Activated CD8-positive, alpha-beta T cell treated with anti-CD3 and anti-CD28 coated beads for 36 hours (primary cell): ENCODE data around the gene COL9A1. TPM values are rescaled to one million over a fixed set of nuclear protein-coding genes. Genes with fewer than 3 reads are reported as not detected.
"Not testable (repeated sequence)": the region's sequence is repeated elsewhere in the genome, so short reads cannot be mapped to it uniquely, and the experiment has no call there.

Source experiments
- ATAC-seq: fragments of 200-7000 bp; cut with Tn5 transposase; one replicate; pipeline ENCODE4 v1.10.0; 2021; ENCODE audit warnings: mild to moderate bottlenecking, moderate library complexity
- CTCF ChIA-PET: fragments of 350-600 bp; sonication (Branson Sonifier 250); formaldehyde crosslinking; loops from one replicate; lab custom pipeline; 2021; ENCODE audit warnings: antibody characterized with exemption; lab: Charles Lee
- POLR2A ChIA-PET: fragments of 350-600 bp; sonication (Branson Sonifier 250); formaldehyde crosslinking; loops from one replicate; lab custom pipeline; 2021; ENCODE audit warnings: antibody characterized with exemption; lab: Charles Lee
- DNase-seq: peaks from one replicate; pipeline ENCODE4 v3.0.0-alpha.2; 2020
- H3K27ac Mint-ChIP-seq: one replicate; pipeline ENCODE4 v1.8.0; 2021; ENCODE audit warnings: mild to moderate bottlenecking, mixed read lengths
- H3K27me3 Mint-ChIP-seq: one replicate; pipeline ENCODE4 v1.8.0; 2021; ENCODE audit warnings: mixed read lengths
- H3K36me3 Mint-ChIP-seq: one replicate; pipeline ENCODE4 v1.8.0; 2021; ENCODE audit warnings: low read depth, mixed read lengths
- H3K4me1 Mint-ChIP-seq: one replicate; pipeline ENCODE4 v1.8.0; 2021; ENCODE audit warnings: low read depth, mixed read lengths
- H3K4me3 Mint-ChIP-seq: one replicate; pipeline ENCODE4 v1.8.0; 2021; ENCODE audit warnings: mild to moderate bottlenecking, moderate library complexity, mixed read lengths
- H3K9me3 Mint-ChIP-seq: one replicate; pipeline ENCODE4 v1.8.0; 2021; ENCODE audit warnings: mixed read lengths
- intact Hi-C: fragments of 100-400 bp; cut with micrococcal nuclease; formaldehyde crosslinking; loops from one replicate; pipeline ENCODE4 v1.10.0; 2022
- total RNA-seq, 2 experiments: library from RNA; stranded (reverse); gene quantifications; one replicate each; pipeline ENCODE4 v1.2.3, GENCODE V29; 2021
- TF ChIP-seq, protein P1 (sequence below): fragments of 200-600 bp; IDR thresholded peaks from one replicate; pipeline ENCODE4 v1.8.0; 2022; ENCODE audit warnings: antibody characterized with exemption, mild to moderate bottlenecking

The COL9A1 gene
- total RNA-seq, 2 experiments from 2014 or later: not detected

DNA sequence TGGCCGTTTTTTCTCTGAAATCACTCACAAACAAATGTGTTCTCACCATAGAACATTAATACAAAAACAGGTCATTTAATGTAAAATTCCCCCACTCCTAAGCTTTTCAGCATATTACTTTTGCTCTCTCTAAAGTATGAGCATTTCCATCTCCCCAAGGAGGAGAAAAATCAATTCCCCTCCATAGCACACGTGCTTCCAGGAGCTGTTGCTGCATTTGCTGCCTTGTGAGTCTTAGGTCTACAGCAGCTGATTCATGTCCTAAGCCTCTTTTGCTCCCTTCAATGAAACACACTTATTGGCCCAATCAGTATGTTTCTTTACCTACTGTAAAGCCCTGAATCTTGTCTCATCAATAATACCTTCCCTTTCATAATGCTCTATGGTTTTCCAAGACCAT lies 6.4 kb upstream of the COL9A1 start:
- no peak for DNase-seq
- ChIA-PET POLR2A (no interaction called here), CTCF (interaction anchor here (0.8 to 13.3 kb wide), 20 partner anchors 13 to 703 kb away, joined by 3 to 202 read pairs (median 4); partner anchors contain the start of gene FAM135A)
- TF ChIP-seq, protein P1, sequence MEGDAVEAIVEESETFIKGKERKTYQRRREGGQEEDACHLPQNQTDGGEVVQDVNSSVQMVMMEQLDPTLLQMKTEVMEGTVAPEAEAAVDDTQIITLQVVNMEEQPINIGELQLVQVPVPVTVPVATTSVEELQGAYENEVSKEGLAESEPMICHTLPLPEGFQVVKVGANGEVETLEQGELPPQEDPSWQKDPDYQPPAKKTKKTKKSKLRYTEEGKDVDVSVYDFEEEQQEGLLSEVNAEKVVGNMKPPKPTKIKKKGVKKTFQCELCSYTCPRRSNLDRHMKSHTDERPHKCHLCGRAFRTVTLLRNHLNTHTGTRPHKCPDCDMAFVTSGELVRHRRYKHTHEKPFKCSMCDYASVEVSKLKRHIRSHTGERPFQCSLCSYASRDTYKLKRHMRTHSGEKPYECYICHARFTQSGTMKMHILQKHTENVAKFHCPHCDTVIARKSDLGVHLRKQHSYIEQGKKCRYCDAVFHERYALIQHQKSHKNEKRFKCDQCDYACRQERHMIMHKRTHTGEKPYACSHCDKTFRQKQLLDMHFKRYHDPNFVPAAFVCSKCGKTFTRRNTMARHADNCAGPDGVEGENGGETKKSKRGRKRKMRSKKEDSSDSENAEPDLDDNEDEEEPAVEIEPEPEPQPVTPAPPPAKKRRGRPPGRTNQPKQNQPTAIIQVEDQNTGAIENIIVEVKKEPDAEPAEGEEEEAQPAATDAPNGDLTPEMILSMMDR: no peak
- H3K27ac Mint-ChIP-seq: no peak overlapping the region
- peaks cover 7% of the 10 kb centered on the region for H3K4me1 Mint-ChIP-seq
- intact Hi-C loops: no loop called here
- peaks cover 23% of the 10 kb centered on the region for H3K27me3 Mint-ChIP-seq
- no peaks in the 10 kb centered on the region for H3K9me3 Mint-ChIP-seq
- no peaks in the 10 kb centered on the region for H3K36me3 Mint-ChIP-seq
- H3K4me3 Mint-ChIP-seq: no peak overlapping the region
- ATAC-seq: no peak

GRCh38 chr6:70308142-70308541 lies 5.3 kb upstream of the COL9A1 start:
- TF ChIP-seq, protein P1: peak; percentile 65
- ATAC-seq, DNase-seq, POLR2A ChIA-PET, H3K4me1 Mint-ChIP-seq, H3K9me3 Mint-ChIP-seq, H3K27ac Mint-ChIP-seq, intact Hi-C loops, H3K4me3 Mint-ChIP-seq, H3K36me3 Mint-ChIP-seq: not testable (repeated sequence)
- H3K27me3 Mint-ChIP-seq: peaks cover 21% of the 10 kb centered on the region
- CTCF ChIA-PET: interaction anchor here (1.2 to 13.3 kb wide), 6 partner anchors 12 to 704 kb away, joined by 3 to 202 read pairs (median 7); no protein-coding TSS in a partner anchor

DNA sequence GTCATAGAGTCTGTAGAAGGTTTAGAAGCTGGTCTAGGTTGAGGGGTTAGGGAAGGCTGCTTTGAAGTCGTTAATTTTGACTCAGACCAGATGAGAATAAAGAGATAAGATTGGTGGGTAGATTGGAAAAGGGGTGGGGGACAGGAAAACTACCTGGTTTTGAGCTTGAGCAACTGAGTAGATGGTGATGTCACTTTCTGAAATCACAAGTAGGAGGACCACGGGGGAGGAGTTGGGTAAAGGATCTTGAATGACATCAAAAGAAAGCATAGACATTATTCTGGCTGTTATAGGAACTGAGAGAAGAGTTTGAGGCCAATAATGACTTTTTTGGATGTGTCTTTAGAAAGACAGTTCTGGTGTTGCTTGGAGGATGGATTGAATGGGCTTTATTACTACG lies 4.1 kb upstream of the COL9A1 start:
- ATAC-seq (no peak), DNase-seq (no peak)
- intact Hi-C loops: no loop called here
- no peak overlapping the region for H3K4me3 Mint-ChIP-seq
- no peaks in the 10 kb centered on the region for H3K9me3 Mint-ChIP-seq
- H3K4me1 Mint-ChIP-seq: peaks cover 3% of the 10 kb centered on the region
- no peaks in the 10 kb centered on the region for H3K36me3 Mint-ChIP-seq
- ChIA-PET POLR2A (no interaction called here), CTCF (interaction anchor here (13.3 kb wide), 1 partner anchor 61 kb away, joined by 202 read pairs; no protein-coding TSS in a partner anchor)
- H3K27ac Mint-ChIP-seq: no peak overlapping the region
- TF ChIP-seq, protein P1: no peak
- H3K27me3 Mint-ChIP-seq: peaks cover 26% of the 10 kb centered on the region

DNA sequence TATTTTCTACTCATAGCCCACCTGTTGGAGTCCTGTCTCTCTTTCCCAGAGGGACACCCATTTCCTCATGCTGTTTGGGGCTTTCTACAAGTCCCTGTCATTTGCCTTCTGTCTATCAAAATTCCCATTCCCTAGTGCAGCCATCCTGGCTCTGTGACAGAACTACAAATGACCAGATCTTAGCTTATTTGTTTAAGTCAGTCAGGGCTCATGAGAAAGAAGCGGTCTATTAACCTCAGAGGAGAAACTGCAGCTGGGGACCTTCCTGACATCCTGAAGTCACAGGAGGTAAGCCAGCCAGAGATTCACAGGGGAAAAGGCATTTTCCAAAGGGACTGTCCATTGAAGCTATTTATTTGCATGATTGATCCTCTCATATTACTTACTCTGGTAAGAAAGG lies 1.7 kb upstream of the COL9A1 start:
- ATAC-seq (no peak), DNase-seq (no peak)
- Mint-ChIP-seq H3K4me1 (no peaks in the 10 kb centered on the region), H3K4me3 (no peak overlapping the region), H3K36me3 (no peaks in the 10 kb centered on the region), H3K9me3 (no peaks in the 10 kb centered on the region), H3K27ac (no peak overlapping the region), H3K27me3 (peaks cover 21% of the 10 kb centered on the region)
- ChIA-PET CTCF (interaction anchor here (1.4 to 13.3 kb wide), 2 partner anchors 23 to 63 kb away, joined by 3 to 202 read pairs; no protein-coding TSS in a partner anchor), POLR2A (no interaction called here)
- TF ChIP-seq, protein P1: no peak
- intact Hi-C loops: no loop called here

DNA sequence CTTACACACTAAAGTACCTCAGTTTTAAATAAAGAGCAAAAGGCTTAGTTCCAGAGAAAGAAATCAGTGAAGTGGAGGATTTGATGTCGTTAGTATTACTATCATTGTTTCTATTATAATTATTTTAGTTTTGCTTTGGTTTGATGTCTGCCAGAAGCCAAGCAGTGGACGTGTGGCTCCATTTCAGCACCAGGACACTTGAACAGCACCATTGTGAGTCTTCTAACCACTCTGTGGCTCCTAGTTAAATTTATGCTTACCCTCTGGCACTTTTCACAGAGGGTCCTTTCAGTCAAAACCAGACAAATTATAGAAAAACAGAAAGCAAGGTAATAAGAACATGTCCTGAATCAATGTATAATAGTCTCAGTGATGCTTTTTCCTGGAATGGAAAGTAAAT lies 3.4 kb downstream of the COL9A1 start:
- Mint-ChIP-seq H3K4me1 (no peaks in the 10 kb centered on the region), H3K4me3 (no peak overlapping the region), H3K36me3 (no peaks in the 10 kb centered on the region), H3K27ac (no peak overlapping the region), H3K9me3 (no peaks in the 10 kb centered on the region), H3K27me3 (peaks cover 17% of the 10 kb centered on the region)
- intact Hi-C loops: no loop called here
- TF ChIP-seq, protein P1: no peak
- POLR2A ChIA-PET: no interaction called here
- CTCF ChIA-PET: no interaction called here
- no peak for ATAC-seq
- DNase-seq: peak; percentile 22
